ENCODE results near the gene CARD11. TPM values are rescaled to one million over a fixed set of nuclear protein-coding genes. Genes with fewer than 3 reads are reported as not detected.

Gene CARD11
- total RNA-seq, 1 experiment from 2014 or later = 79.2 TPM

DNA sequence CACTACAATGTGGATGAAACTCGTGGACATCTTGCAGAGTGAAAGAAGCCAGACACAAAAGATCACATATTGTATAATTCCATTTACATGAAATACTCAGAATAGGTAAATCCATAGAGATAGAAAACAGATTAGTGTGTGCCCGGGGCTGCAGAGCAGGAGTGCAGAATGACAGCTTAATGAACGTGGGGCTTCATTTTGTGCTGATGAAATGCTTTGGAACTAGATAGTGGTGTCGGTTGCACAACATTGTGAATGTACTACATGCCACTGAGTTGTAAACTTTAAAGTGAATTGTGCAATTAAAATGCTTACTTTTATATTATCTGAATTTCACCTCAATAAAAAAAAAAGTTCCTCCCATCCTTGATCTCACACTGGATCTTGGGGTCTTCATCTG, 31.8 kb upstream of the CARD11 start:
- CTCF ChIA-PET = interaction anchor here (0.6 to 1.2 kb wide), 2 partner anchors 10 to 71 kb away, joined by 3 to 4 read pairs; no protein-coding TSS in a partner anchor
- Mint-ChIP-seq H3K27ac (ENCODE audit: unreplicated experiment) (no peak overlapping the region), H3K4me1 (ENCODE audit: low read depth, unreplicated experiment) (no peaks in the 10 kb centered on the region), H3K9me3 (ENCODE audit: low read depth, unreplicated experiment) (peaks cover 5% of the 10 kb centered on the region), H3K36me3 (ENCODE audit: insufficient read depth, unreplicated experiment) (peaks cover 5% of the 10 kb centered on the region), H3K27me3 (ENCODE audit: unreplicated experiment) (peaks cover 41% of the 10 kb centered on the region), H3K4me3 (ENCODE audit: low read depth, unreplicated experiment) (no peak overlapping the region)
- TF ChIP-seq CTCF (IDR thresholded peaks at IDR 0.05; ENCODE audit: unreplicated experiment) = no peak
- intact Hi-C loops (cut with micrococcal nuclease; ENCODE audit: unreplicated experiment) = no loop called here
- no peak for DNase-seq
- BruUV-seq (replicated peaks) = no TSS peak

GRCh38 chr7:3074459-3074821, 30.8 kb upstream of the CARD11 start:
- H3K4me1 Mint-ChIP-seq (ENCODE audit: low read depth, unreplicated experiment) = no peaks in the 10 kb centered on the region
- peaks cover 4% of the 10 kb centered on the region for H3K36me3 Mint-ChIP-seq (ENCODE audit: insufficient read depth, unreplicated experiment)
- CTCF ChIA-PET = interaction anchor here (1.2 kb wide), 1 partner anchor 72 kb away, joined by 3 read pairs; no protein-coding TSS in a partner anchor
- no peak for TF ChIP-seq CTCF (IDR thresholded peaks at IDR 0.05; ENCODE audit: unreplicated experiment)
- no peak overlapping the region for H3K27ac Mint-ChIP-seq (ENCODE audit: unreplicated experiment)
- H3K4me3 Mint-ChIP-seq (ENCODE audit: low read depth, unreplicated experiment) = no peak overlapping the region
- intact Hi-C loops (cut with micrococcal nuclease; ENCODE audit: unreplicated experiment) = no loop called here
- peaks cover 10% of the 10 kb centered on the region for H3K9me3 Mint-ChIP-seq (ENCODE audit: low read depth, unreplicated experiment)
- BruUV-seq (replicated peaks) = no TSS peak
- DNase-seq = no peak
- peaks cover 51% of the 10 kb centered on the region for H3K27me3 Mint-ChIP-seq (ENCODE audit: unreplicated experiment)

- peaks cover 10% of the 10 kb centered on the region for H3K9me3 Mint-ChIP-seq (ENCODE audit: low read depth, unreplicated experiment)
Observed at GRCh38 chr7:3073763-3074458, 30.2 kb upstream of the CARD11 start.

DNA sequence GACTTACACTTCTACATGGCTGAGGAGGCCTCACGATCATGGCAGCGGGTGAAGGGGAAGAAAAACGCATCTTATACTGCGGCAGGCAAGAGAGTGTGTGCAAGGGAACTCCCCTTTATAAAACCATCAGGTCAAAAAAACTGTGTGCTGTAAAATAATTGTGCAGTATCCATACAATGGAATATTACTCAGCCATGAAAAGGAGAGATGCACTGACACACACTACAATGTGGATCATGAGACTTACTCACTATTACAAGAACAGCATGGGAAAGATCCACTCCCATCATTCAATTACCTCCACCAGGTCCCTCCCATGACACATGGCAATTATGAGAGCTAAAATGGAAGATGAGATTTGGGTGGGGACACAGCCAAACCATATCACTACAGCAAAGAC, 27.2 kb upstream of the CARD11 start:
- H3K4me1 Mint-ChIP-seq (ENCODE audit: low read depth, unreplicated experiment) = no peaks in the 10 kb centered on the region
- H3K9me3 Mint-ChIP-seq (ENCODE audit: low read depth, unreplicated experiment) = peaks cover 12% of the 10 kb centered on the region
- no peak overlapping the region for H3K27ac Mint-ChIP-seq (ENCODE audit: unreplicated experiment)
- peaks cover 46% of the 10 kb centered on the region for H3K27me3 Mint-ChIP-seq (ENCODE audit: unreplicated experiment)
- CTCF ChIA-PET = no interaction called here
- no peak for TF ChIP-seq CTCF (IDR thresholded peaks at IDR 0.05; ENCODE audit: unreplicated experiment)
- H3K36me3 Mint-ChIP-seq (ENCODE audit: insufficient read depth, unreplicated experiment) = no peaks in the 10 kb centered on the region
- intact Hi-C loops (cut with micrococcal nuclease; ENCODE audit: unreplicated experiment) = no loop called here
- DNase-seq = no peak
- no TSS peak for BruUV-seq (replicated peaks)
- H3K4me3 Mint-ChIP-seq (ENCODE audit: low read depth, unreplicated experiment) = no peak overlapping the region

More at GRCh38 chr7:3073763-3074458, 30.2 kb upstream of the CARD11 start:
- no peaks in the 10 kb centered on the region for H3K4me1 Mint-ChIP-seq (ENCODE audit: low read depth, unreplicated experiment)
- no peak overlapping the region for H3K27ac Mint-ChIP-seq (ENCODE audit: unreplicated experiment)
- no TSS peak for BruUV-seq (replicated peaks)
- intact Hi-C loops (cut with micrococcal nuclease; ENCODE audit: unreplicated experiment) = no loop called here
- CTCF ChIA-PET = interaction anchor here (0.6 to 1.2 kb wide), 2 partner anchors 16 to 73 kb away, joined by 3 read pairs; no protein-coding TSS in a partner anchor
- TF ChIP-seq CTCF (IDR thresholded peaks at IDR 0.05; ENCODE audit: unreplicated experiment) = no peak
- H3K36me3 Mint-ChIP-seq (ENCODE audit: insufficient read depth, unreplicated experiment) = no peaks in the 10 kb centered on the region
- DNase-seq = no peak
- no peak overlapping the region for H3K4me3 Mint-ChIP-seq (ENCODE audit: low read depth, unreplicated experiment)
- peaks cover 55% of the 10 kb centered on the region for H3K27me3 Mint-ChIP-seq (ENCODE audit: unreplicated experiment)
